OCI-LY7 (cell line): ENCODE results near the gene IL26.

ENCODE experiments used
- EZH2phosphoT487 ChIP-seq: fragments of 200-600 bp; sonication (generic); IDR thresholded peaks from 2 replicates; pipeline ENCODE4 v1.6.1; 2018; ENCODE audit warnings: low read depth, borderline replicate concordance, mild to moderate bottlenecking, mixed run types, antibody characterized with exemption, low read length, moderate library complexity, mixed read lengths
- TF ChIP-seq, protein P1 (sequence below): fragments of 200-600 bp; sonication (generic); conservative IDR thresholded peaks from 2 replicates; pipeline ENCODE4 v1.5.1; 2014; ENCODE audit warnings: mild to moderate bottlenecking, antibody characterized with exemption, low read length, moderate library complexity, mixed read lengths

GRCh38 chr12:68264857-68265256, 39.2 kb upstream of the IL26 start:
- TF ChIP-seq, protein P1, sequence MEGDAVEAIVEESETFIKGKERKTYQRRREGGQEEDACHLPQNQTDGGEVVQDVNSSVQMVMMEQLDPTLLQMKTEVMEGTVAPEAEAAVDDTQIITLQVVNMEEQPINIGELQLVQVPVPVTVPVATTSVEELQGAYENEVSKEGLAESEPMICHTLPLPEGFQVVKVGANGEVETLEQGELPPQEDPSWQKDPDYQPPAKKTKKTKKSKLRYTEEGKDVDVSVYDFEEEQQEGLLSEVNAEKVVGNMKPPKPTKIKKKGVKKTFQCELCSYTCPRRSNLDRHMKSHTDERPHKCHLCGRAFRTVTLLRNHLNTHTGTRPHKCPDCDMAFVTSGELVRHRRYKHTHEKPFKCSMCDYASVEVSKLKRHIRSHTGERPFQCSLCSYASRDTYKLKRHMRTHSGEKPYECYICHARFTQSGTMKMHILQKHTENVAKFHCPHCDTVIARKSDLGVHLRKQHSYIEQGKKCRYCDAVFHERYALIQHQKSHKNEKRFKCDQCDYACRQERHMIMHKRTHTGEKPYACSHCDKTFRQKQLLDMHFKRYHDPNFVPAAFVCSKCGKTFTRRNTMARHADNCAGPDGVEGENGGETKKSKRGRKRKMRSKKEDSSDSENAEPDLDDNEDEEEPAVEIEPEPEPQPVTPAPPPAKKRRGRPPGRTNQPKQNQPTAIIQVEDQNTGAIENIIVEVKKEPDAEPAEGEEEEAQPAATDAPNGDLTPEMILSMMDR, result no peak
- TF ChIP-seq EZH2phosphoT487, result no peak
